Left lobe of liver (tissue), 2 donors: ENCODE data around the gene FAM107B. TPM values are rescaled to one million over a fixed set of nuclear protein-coding genes. Genes with fewer than 3 reads are reported as not detected.

Experiments
- ATAC-seq: fragments of 200-7000 bp; cut with Tn5 transposase; one replicate; pipeline ENCODE4 v1.9.1; 2020; ENCODE audit warnings: mild to moderate bottlenecking, moderate library complexity
- DNase-seq: peaks from one replicate; pipeline ENCODE4 v3.0.0-alpha.2; 2020; ENCODE audit warnings: low spot score
- total RNA-seq: library from RNA; stranded (reverse); gene quantifications from one replicate; pipeline ENCODE4 v1.2.1, GENCODE V29; 2021
- donor health status: DM: no; HTN: no; CAD: no; lungs with moderate emphysema.
- donor health status: DM: no; HTN: yes; CAD: no.

FAM107B gene
- total RNA-seq, 1 donor from 2014 or later: 67.2 TPM

- ATAC-seq (no peak), DNase-seq (no peak)
Measured at GRCh38 chr10:14519785-14520184, 254.9 kb downstream of the FAM107B start.

- no peak for DNase-seq
- no peak for ATAC-seq
Measured at GRCh38 chr10:14518149-14518548, 256.5 kb downstream of the FAM107B start.

GRCh38 chr10:14513123-14513522 lies 261.6 kb downstream of the FAM107B start:
- DNase-seq (no peak), ATAC-seq (no peak)

GRCh38 chr10:14510346-14510745 lies 264.4 kb downstream of the FAM107B start:
- ATAC-seq (no peak), DNase-seq (no peak)

- ATAC-seq: no peak
- DNase-seq: no peak
Measured at GRCh38 chr10:14508725-14509124, 266.0 kb downstream of the FAM107B start.

GRCh38 chr10:14507781-14508180 lies 266.9 kb downstream of the FAM107B start:
- ATAC-seq (no peak), DNase-seq (no peak)

- ATAC-seq (no peak), DNase-seq (no peak)
Measured at GRCh38 chr10:14507176-14507575, 267.5 kb downstream of the FAM107B start.

GRCh38 chr10:14502431-14502830 lies 272.3 kb downstream of the FAM107B start:
- no peak for DNase-seq
- no peak for ATAC-seq

GRCh38 chr10:14500172-14500765 lies 274.4 kb downstream of the FAM107B start:
- ATAC-seq: peak; percentile 39
- DNase-seq: no peak

GRCh38 chr10:14499601-14499904 lies 275.1 kb downstream of the FAM107B start:
- ATAC-seq (peak; percentile 12), DNase-seq (no peak)

- DNase-seq: no peak
- no peak for ATAC-seq
Measured at GRCh38 chr10:14498326-14498725, 276.4 kb downstream of the FAM107B start.

- no peak for ATAC-seq
- DNase-seq: no peak
Measured at GRCh38 chr10:14491811-14492210, 282.9 kb downstream of the FAM107B start.

- DNase-seq: no peak
- no peak for ATAC-seq
Measured at GRCh38 chr10:14489522-14490177, 285.0 kb downstream of the FAM107B start.

GRCh38 chr10:14487488-14487883 lies 287.2 kb downstream of the FAM107B start:
- DNase-seq (no peak), ATAC-seq (no peak)

- ATAC-seq (no peak), DNase-seq (no peak)
Measured at GRCh38 chr10:14486777-14487487, 287.8 kb downstream of the FAM107B start.

- ATAC-seq (no peak), DNase-seq (no peak)
Measured at GRCh38 chr10:14485986-14486385, 288.7 kb downstream of the FAM107B start.

GRCh38 chr10:14483417-14483816 lies 291.3 kb downstream of the FAM107B start:
- DNase-seq: no peak
- ATAC-seq: no peak

GRCh38 chr10:14481752-14482151 lies 292.9 kb downstream of the FAM107B start:
- DNase-seq (no peak), ATAC-seq (no peak)

GRCh38 chr10:14481014-14481413 lies 293.7 kb downstream of the FAM107B start:
- no peak for ATAC-seq
- peak; percentile 0 for DNase-seq

GRCh38 chr10:14478604-14479003 lies 296.1 kb downstream of the FAM107B start:
- ATAC-seq (peak; percentile 79), DNase-seq (peak; percentile 45)

GRCh38 chr10:14478201-14478600 lies 296.5 kb downstream of the FAM107B start:
- no peak for DNase-seq
- no peak for ATAC-seq

GRCh38 chr10:14477408-14477710 lies 297.3 kb downstream of the FAM107B start:
- no peak for ATAC-seq
- DNase-seq: no peak
